ENCODE measurements around the gene OTX2.

OTX2 gene

DNA sequence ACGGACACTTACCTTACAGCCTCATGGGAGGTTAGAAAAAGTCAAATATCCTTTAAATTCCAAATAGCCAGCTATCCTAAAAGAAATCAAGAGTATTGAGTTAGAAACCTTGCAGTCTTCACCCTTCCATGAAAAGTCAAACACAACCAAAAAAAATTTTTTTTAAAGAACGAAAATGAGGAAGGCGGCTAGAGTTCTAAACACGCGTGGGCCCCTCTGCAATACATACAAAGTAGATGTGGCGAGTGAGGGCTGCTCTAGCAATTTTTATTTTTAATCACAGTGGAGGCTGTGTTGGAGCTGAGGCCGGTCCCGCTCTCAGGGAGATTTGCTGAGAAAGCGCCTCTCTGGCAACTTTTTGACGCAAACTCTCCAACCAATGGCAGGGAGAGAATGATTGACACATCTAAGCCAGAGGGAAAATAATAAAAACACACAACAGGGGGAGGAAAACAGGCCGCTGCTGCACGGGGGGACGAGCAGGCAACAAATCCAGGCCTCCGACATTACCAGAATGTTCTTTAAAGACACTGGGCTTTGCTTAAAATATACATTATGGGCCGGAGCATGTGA, at the start of gene OTX2:
Gene OTX2 (minus strand): TSS at position 333 of the 573 bp plus-strand sequence. CDS start 5,023 bp downstream, outside the sequence.
- DNase-seq (ENCODE audit: low spot score), result no peak

DNA sequence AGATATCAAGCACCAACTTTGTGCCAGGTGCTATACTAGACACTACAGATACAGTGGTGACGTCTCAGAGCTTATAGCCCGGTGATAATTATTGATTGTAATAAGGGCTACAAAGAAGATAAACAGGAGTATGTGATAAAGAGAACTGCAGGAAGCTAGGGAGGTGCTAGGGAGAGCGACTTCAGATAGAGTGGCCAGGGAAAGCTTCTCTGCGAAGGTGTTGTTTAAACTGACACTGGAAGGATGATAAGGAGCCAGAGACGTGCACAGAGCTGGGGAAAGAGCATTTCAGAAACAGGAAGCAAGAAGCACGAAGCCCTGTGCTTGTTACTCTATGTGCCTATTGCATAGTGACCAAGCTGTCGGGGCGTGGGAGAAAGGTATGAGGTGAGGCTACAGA, 48.1 kb upstream of the OTX2 start:
- DNase-seq (ENCODE audit: low spot score), result no peak

DNA sequence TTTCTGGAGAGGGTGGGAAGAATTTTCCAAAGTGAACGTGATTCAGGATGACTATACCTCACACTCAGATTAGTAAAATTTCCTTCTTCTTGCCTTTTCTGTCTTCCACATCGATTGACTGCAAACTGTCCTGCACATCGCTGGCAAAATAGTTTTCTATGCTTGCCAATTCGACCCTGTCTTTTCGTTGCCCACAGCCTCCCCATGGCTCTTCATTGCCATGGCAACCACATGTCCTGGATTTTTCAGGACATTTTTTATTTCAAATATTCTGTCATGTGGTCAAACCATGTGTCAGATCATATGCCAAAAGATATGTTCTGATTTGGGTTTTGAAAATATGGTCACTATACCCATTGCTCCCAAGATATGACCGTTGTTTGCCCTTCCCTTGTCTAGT, 46.9 kb upstream of the OTX2 start:
- no peak for DNase-seq (ENCODE audit: low spot score)

DNA sequence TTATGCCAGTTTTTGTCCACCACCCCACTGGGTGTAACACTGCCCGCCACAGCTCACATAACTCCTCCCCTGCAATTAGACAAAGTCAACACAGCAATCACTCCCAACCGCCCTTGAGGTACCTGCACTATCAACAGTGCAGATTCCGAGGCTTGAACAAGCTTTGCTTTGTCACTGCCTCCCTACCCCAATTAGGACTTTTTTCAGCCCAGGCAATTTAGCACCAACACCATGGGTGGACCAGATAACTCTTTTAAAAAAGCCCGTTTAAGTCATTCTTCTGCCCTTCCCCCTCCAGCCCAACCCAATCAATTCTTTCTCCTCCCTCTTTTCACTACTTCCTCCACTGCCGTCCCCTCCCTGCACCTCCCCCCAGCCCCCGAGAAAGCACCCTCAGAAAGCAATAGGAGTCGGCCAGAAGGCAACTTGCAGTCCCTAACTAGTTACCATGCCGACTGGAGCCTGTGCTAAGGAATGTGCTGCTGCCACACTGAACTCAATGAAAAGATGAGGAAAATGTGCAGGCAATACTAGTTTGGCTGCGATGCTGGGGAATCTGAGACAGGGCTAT, 45.7 kb upstream of the OTX2 start:
- DNase-seq (ENCODE audit: low spot score), result no peak

DNA sequence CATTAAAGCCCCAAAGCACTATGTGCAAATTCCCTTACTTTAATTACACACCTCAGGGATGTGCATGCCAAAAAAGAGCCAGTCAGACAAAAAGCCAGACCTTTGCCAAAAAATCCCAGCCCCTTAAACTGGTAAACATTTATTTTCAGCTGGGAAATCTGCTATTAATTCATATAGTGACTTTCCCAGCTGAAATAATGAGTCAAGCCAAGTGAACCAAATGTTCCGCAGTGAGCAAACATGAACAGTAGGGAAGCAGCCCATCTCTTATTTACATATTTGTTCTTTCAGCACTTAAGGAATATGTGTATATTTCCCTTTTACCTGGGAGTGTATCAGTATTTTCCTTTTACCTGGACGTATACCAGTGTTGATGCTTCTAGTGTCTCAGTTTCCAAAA, 44.0 kb upstream of the OTX2 start:
- DNase-seq (ENCODE audit: low spot score), result no peak

DNA sequence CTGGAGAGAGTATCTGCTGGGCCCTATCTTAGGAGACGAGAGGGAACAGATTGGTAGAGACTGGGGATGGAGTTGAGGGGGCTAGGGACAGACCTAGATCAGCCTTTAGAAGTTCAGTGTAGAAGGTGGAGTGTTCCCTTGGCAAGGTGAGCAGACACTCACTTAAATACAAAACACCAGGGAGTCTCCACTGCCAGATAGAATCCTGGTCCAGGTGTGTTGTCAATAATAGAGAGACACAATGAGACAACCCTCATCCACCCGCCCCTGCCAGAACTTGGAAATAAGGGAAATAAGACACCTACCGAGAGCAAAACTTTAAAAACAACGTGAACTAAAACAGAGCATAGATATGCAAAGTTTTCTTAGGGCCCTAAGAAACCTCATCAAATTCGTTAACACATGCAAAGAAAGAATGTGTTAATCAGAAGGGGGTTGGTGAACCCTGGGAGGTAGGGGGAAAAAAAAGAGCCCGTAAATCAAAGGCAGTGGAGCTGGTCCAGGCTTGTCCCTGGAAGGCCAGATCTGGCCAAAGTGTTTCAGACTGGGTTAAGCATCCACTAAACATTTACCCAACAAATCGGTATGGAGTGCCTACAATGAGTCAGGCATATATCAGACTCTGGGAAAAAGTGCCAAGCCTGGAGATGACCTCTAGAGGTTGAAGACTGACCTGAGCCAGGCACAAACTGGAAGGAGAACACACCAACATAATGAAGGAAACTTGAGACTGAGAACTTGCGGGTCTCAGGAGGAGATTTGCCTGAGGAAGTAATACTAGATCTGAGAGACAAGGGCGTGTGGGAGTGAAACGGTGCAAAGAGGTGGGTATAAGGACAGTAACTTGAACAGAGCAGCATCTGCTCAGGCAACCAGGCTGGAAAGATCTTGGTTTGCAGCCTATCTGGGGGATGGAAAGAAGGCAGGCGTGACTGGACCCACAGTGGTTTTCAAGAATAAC, 37.0 kb upstream of the OTX2 start:
- no peak for DNase-seq (ENCODE audit: low spot score)

DNA sequence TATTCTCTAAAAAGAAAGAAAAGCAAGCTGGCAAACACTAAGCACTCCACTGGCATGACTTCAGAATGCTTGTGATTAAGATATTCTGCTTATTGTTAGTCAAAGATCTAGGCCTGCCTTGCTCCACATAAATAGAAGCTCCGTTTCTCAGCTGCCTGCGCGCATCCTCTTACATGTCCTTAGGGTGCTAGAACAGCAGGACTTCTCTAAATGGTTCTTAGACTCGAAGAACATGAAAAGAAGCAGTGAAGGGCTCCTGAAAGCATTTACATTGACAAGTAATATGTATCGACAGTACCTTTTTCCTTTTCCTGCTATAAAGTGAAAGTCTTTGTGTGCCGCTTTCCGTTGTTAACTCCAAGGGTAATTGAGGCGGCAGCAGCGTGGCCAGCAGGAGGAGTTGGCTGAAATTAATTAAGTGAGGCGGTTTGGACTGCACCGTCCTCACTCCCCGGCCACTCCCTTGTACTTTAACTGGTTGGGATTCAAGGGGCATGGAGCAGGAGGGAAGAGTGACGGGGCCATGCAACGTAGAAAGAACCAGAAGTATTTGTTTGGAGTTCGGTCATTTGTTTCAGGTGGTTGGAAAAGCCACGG, 34.2 kb upstream of the OTX2 start:
- DNase-seq (ENCODE audit: low spot score), result no peak

DNA sequence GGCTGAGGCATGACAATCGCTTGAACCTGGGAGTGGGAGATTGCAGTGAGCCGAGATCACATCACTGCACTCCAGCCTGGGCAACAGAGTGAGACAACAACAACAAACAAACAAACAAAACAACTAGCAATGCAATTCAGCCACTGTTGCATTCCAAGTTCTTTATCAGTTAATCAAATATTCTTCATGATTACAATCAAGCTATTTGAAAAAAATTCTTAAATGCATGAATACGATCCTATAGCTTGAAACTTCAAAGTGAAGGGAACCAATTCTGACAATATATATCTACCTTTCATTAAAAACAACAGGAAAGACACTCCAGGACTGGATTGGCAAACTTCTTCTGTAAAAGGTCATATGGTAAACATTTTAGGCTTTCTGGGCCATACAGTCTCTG, 31.3 kb upstream of the OTX2 start:
- no peak for DNase-seq (ENCODE audit: low spot score)

DNA sequence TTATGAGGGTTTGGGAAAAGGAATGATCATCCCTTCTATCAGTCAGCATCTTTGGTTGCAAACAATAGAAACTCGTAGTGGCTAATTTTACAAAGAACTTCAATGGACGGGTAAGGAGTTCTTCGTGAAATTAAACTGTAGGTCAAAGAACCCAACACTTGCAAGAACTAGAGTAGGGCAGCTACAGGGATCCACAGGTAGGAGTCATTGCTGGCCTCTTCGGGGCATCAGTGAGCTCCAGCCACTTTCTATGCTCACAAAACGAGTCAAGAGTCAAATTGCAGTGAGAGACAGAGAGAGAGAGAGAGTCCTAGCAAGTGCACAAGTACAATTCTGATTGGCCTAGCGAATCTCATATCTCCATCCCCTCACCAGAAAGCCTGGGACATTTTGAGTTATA, 29.9 kb upstream of the OTX2 start:
- no peak for DNase-seq (ENCODE audit: low spot score)

DNA sequence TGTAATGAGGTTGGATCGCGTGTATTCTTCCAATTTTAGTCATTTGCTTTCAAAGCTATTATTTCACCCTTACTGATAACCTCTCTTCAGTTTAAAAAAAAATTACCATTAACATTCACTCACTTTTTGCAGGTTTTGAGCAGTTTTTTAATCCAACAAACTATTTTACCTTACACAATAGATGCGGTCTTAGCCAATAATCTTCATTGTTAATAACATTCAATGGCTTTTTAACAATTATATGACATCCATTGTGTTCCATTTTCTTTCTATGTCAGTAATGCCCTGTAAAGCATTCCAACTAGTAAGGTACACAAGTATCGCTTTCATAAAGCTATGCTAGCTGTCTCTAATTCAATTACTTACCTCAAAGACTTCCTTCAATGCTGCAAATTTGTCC, 18.9 kb upstream of the OTX2 start:
- DNase-seq (ENCODE audit: low spot score), result no peak

DNA sequence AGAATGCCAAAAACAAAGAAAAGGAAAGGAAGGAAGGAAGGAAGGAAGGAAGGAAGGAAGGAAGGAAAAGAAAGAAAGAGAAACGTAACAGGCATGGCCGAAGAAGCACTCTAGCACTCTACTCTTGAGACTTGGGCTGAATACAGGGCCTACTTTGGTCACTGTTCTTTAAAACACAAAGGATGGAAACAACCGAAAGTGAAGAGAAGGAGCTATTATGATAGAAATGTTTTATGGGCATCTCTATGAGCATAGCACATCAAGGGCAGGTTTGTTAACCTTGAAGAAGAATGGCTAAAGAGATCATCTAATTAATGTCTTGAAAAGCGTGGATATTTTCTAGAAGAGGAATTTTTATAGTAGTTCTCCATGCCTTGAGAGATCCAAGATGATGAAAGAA, 15.9 kb upstream of the OTX2 start:
- DNase-seq (ENCODE audit: low spot score), result no peak

DNA sequence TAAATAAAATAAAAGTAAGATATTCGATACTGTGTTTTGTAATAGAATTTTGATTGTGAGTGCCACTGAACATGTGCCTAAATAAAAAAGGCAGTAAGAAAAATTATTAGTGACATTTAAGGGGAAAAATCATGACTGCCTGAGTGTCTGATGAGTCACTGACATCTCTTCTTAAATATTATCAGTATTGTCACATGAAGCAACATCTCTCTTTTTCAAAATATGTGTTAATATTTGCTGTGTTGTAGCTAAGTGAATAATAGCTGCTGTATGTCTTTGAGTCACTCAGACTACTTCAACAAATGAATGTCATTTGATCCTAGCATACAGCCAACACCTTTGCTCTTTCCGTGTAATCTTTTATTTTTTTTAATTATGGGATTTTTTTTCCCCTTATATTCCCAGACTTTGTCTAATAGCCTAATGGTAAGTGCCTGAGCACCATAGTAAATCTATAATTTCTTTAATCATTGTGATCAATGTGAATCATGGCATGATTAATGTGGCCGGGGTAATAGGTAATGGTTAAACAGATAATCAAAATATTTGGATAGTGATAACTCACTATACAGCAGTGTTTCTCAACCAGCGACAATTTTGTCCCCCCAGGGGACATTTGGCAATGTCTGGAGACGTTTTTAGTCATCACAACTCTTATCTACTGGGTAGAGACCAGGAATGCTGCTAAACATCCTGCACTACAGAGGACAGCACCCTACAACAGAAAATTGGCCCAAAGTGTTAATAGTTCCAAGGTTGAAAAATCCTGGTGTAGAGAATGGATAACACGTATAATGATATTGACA, 11.7 kb upstream of the OTX2 start:
- DNase-seq (ENCODE audit: low spot score), result no peak

DNA sequence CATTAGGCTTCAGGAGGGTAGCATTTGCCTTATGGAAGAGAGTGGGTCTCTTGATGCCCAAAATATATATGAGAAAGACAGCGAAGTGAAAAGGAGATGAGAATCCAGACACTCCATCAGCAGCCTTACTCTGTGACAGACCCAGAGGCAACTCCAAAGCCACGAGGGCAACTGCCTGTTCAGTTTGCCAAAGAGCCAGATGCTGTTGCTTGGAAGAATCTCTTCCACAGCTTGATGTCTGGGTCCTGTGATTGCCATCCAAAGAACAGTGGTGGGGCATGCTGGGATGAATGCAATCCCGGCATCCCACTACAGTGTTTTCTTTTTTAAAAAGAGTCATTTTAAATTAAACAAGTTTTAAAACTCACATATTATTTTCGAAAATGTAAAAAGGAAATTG, 10.9 kb upstream of the OTX2 start:
- DNase-seq (ENCODE audit: low spot score), result no peak

DNA sequence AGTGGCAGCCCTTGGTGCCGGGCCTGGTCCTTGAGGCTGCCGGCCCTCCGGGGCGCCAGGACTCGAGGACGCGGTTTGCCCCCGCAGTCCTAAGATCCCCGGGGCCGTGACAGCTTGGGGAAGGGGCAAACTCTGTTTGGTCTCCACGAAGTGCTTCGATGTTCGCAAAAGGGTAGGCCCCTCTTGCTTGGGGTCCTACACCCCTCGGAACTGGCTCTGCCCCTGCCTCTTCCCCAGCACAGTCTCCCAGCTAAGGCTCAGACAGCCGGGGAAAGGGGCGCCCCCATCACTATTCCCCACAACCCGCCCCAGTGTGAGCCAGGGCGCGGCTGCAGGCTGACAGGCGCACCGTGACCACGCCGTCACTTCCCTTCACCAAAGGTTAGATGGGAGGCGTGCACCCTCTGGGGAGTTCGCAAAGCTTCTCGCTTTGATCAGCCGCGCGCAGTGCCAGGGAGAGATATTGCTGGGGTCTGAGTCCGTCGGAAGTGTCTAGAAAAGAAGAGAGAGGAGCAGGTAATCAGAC, 7.2 kb upstream of the OTX2 start:
- no peak for DNase-seq (ENCODE audit: low spot score)

DNA sequence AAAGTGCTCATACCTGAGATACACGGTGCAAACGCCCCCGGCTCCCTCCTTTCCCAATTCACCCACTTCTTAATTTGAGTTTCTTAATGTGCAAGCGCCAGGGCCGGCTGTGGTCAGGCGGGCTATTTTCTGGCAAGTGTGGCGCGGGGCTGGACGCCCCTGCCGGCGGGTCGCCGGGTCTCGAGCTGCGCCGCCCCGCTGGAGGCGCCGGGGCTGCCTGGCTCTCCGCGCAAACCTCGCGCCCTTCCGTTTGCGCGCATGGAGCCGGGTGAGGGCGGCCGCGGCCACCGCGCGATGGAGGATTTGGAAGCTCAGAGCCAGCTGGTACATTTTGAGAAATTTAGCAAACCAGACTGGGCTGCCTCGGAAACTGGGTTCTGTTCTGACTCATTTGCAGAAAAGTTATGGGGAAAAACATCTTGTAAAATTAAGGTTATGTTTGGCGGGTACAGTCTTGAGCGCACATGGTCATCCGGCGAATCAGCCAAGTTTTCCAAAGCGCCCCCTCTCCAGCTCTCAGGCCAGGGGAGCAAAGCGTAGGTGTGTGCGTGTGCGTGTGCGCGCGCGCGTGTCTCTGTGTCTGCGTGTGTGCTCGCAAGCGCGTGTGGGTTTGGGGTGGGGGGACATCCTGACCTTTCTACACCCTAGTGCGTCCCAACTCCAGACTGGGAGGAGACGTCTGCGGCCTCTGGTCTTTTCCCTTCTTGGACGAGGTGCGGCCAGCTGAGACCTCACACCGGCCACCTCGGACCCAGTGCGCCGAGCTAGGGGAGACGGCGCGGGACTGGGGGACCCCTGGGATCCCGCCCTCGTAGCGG, 6.5 kb upstream of the OTX2 start:
- DNase-seq (ENCODE audit: low spot score), result no peak

DNA sequence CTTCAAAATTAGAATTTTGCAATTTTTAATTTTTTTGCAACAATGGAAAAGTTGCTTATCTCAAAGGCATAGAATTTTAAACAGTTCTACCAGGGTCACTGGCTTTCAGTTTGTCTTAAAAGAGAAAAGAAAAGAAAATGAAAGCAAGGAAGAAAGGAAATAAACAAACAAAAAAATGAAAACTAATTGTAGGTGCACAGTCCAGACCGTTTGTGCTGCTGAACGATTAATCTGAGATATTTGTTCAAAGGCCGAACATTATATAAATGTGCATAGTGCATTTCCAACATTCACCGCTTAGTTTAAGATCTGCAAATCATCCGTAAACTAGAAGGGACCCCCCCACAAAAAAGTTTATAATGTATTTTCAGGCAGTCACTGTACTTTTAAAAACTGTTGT, 5.5 kb upstream of the OTX2 start:
- no peak for DNase-seq (ENCODE audit: low spot score)

DNA sequence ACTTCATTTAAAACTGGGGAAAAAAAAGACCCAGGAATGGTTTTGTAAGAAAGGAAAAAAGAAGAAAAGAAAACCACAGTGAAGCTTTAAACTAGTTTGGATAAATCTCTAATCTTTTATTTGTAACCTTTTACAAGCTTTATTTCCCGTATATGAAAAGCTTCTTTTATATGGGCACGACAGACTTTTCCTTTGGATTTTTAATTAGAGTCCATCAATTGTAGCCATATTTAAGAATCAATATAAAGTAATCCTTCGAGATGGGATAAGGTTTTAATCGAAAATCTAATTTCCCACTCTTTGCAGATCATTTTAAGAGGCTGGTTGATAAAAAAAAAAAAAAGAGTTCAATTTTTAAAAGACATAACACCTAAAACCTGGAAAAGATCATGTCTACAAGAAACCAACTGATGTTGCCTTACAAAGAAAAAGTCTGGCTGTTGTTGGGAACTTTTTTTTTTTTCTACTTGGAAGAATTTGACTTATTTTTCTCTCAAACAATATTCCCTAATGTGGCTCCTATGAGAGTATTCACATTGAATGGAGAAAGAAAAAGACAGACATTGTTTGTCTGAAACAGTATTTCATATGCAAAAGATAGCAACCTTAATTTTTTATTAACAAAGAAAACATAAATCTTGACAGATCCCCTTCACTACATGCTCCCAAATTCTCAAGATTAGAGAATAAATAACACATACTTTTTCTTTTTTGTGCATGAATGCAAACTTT, 4.9 kb upstream of the OTX2 start:
- DNase-seq (ENCODE audit: low spot score), result no peak

DNA sequence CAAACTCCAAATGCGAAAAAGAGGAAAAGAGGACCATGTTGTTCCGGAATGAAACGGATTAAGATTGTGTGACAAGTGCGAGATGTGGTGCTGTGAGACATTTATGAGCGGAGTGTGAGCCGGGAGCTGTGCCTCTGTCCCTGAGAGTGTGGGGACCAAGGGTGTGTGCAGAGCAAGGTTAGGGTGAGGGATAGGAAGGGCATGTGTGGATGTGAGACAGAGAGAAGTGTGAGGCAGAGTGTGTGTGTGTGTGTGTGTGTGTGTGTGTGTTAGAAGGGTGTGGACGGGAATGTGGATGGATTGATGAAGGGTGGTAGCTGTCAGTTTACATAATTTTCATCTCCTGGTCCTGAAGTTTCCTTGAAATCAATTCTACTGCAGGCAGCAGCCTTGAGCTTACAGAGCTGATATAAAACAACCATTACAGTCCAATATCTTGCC, 4.3 kb upstream of the OTX2 start:
- DNase-seq (ENCODE audit: low spot score), result no peak

DNA sequence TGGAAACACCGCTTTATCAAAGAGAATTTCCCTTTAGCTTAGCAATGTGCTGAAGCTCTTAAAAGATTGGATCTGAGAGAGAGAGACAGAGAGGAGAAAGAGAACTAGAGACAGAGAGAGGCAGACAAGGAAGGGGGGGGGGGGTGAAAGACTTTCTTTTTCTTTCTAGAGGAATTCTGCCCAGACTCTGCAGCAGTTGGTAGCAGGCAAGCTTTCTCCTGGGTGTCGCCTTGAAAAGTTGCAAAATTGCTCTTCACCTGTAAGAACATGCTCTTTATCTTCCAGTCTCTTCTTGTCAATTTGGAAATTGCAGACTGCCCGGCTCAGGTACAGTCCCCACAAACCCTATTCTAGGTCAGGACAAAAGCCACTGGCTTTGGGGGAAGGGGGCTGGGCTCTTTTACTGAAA, 2.9 kb upstream of the OTX2 start:
- no peak for DNase-seq (ENCODE audit: low spot score)
